ENCODE data around the gene OR5AN1.
"Not testable (repeated sequence)": the region's sequence is repeated elsewhere in the genome, so short reads cannot be mapped to it uniquely, and the experiment has no call there.

Gene OR5AN1, protein sequence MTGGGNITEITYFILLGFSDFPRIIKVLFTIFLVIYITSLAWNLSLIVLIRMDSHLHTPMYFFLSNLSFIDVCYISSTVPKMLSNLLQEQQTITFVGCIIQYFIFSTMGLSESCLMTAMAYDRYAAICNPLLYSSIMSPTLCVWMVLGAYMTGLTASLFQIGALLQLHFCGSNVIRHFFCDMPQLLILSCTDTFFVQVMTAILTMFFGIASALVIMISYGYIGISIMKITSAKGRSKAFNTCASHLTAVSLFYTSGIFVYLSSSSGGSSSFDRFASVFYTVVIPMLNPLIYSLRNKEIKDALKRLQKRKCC

DNA sequence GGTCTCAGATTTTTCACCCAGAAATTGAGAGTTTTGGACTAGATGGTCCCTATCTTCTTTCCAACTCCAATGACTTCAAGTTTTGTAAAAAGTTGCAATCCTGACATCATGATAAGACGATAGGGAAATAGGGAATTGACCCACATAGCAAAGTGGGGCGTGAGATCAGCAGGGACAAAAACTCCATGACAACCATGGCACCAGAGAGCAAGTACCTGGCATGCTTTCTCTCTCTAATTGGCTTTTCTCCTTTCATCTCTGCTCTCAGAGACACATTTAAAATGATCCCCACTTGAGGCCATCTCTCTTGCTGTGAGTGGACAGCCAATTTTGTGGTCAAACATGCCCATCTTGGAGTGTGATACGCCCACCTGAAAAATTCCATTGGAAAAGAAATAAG lies at the start of gene OR5AN1:
Gene OR5AN1, plus strand, starts transcription at position 301 of the 400 bp plus-strand sequence. CDS start 5,564 bp downstream, outside the sequence.
- DNase-seq = no peak

DNA sequence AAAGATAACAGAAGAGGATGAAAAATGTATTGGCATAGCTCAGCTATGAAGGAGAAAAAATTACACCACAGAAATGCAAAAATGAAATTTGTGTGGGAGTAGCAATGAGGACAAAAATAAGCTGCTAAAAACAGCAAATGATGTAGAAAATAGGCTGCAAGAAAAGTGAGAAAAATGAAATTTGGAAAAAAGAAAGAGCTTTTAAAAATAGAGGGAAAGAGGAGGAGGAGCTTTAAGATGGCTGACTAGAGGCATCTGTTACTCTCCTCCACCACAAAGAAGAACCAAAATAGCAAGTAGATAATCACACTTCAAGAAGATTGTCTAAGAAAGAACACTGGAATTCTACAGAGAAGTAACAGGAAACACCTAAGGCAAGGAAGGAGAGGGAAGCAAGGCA lies 23.7 kb upstream of the OR5AN1 start:
- no peak for DNase-seq

DNA sequence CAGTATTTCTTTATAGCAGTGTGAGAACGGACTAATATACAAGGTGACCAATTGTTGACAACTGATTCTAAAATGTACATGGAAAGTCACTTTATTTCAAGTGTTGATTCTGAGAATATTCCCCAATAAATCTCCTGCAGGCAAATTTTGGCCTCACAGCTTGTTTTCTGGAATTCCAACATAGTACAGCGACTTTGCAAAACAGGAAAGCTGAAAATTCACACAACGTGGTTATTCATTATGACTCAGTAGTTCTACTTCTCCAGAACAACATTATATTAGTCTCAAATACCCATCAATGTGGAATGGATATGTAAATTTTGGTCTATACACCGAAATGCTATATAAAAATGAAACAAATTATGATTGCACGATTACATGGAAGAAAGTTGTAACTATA lies 22.5 kb upstream of the OR5AN1 start:
- no peak for DNase-seq

DNA sequence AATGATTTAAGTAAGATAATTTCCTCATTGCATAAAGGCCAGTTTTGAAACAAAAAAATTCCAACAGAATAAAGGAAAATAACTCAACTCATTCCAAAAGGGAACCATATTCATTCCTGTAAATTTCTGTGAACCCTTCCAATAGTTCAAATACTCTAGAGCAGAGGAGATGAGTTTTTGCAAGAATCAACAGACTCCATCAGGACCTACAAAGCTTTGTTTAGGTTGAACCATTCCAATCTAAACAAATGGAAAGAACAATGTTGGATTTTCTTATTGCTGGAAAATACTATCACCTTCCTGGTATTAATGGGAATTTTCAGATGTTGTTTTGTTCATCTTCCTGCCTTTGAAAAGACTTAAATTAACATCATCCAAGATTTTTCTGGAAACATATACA lies 21.8 kb upstream of the OR5AN1 start:
- no peak for DNase-seq

DNA sequence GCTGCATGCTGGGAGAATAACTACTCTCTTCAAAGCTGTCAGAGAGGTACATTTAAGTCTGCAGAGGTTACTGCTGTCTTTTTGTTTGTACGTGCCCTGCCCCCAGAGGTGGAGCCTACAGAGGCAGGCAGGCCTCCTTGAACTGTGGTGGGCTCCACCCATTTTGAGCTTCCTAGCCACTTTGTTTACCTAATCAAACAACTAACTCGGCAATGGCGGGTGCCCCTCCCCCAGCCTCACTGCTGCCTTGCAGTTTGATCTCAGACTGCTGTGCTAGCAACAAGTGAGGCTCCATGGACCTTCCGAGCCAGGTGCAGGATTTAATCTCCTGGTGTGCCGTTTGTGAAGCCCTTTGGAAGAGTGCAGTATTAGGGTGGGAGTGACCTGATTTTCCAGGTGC lies 9.0 kb upstream of the OR5AN1 start:
- not testable (repeated sequence) for DNase-seq

DNA sequence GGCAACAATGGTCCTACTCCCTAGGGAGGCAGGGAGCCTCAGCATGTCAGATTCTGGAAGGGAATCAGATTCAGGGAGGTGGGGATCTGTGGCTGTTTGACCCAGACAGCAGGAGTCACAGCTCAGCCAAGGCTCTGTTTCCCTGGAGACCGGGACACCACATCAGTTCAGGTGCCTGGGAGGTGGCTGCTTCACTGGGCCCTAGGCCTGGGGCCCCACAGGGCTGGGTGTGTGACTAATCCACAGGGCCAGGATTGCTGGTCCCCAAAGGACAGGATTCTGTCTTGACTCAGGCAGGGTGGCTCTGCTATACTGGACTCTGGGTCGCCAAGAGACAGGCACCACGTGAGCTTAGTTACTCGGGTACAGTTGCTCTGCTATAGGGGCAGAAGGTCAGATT lies 3.5 kb upstream of the OR5AN1 start:
- DNase-seq = no peak

DNA sequence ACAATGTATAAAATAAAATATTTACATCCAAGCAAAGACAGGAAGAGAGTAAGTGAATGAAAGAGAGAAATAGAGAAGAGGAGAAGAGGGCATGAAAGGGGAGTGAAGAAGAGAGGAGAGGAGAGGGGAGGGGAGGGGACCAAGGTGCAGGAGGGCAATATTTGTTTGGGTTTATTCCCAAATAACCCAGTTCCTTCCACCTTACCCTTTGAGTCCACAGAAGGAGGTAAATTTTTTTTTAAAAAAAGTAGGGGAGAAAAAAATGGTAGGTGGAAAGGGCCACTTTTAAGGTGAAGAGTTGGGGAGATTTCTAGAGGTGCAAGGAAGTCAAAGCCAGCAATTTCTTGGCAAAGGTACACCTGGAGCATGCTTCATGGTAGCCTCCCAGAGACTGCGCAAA lies 2.1 kb upstream of the OR5AN1 start:
- no peak for DNase-seq

DNA sequence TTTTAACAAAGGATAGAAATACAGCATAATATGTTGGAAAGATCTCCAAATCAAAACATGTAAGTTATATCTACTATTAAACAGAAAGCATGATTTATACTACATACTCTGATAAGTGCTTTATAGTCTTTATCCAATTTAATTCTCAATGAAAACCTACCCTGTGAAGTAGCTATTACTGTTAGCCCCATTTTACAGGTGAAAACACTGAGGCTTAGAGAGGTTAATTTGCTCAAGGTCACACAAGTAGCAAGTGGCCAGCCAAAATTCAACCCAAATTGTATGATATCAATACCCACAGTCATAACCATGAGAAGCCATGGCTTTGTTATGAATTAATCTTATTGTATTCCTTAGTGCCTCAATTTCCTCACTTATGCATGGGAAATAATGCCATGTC lies 675 bp upstream of the OR5AN1 start:
- DNase-seq = no peak

DNA sequence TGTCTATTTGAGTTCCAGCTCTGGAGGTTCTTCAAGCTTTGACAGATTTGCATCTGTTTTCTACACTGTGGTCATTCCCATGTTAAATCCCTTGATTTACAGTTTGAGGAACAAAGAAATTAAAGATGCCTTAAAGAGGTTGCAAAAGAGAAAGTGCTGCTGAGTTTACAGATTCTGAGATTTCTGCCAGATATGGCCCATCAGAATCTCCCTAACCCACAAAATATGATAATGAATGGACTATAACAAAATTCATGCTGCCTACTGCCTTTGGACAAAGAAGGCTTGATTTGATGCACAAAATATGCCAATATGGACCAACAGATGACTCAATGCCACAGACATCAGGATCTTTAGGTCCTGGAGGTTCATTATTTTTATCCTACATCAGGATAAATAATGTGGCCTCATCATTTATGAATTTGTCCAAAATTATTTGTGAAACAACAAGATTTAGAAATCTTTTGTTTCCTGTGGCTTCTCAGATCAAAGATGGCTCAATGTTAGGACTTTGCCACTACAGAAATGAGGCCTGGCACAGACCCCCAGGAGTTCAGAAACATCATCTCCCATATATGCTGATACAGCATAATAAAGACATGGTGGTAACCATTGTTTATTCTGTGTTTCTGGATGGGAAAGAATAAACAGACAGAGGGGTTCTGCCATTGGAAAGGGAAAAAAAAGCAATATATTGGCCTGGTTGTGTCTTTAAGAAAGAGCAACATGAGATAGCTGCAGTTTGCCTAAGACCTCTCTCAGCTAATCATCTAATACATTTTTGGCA lies 6.7 kb downstream of the OR5AN1 start:
- DNase-seq = no peak

DNA sequence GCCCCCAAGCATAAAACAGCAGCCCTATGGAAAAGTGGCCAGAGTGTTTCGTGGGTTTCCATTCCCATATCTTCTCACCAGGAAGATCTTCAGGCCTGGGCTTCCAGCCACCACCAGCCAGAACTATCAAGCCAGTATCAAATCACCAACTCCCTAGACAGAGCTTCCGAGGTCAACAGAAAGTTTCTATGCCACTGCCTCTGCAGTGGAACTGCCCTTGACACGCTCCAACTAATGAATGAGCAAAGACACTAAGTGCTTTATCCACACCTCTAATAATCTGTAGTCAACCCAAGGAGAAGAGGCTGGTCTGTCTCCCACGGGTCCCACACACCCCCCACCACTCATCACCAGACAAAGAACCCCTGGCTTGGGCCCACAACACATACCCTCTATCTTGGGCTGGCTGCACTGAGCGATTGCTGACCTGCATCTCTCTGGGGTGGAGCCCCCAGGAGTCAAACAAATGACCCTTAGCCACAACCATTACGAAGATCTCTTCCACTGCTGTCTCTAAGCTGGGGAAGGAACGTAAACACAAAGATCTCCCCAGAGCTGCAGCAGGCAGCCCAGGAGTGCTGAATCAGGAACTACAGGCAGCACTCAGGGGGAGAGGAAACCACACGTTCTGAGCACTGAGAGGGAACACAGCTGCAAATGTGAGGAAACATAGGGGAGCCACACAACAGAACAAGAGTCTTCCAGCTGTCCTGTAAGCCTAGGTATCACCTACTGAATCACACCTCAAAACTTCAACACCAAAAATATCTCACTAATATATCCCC lies 9.7 kb downstream of the OR5AN1 start:
- no peak for DNase-seq

DNA sequence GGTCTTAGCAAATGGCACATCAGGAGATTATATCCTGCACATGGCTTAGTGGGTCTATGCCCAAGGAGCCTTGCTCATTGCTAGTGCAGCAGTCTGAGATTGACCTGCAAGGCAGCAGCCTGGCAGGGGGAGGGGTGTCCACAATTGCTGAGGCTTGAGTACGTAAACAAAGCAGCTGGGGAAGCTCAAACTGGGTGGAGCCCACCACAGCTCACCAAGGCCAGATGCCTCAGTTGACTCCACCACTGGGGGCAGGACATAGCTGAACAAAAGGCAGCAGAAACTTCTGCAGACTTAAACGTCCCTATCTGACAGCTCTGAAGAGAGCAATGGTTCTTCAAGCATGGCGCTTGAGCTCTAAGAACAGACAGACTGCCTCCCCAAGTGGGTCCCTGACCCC lies 13.6 kb downstream of the OR5AN1 start:
- not testable (repeated sequence) for DNase-seq

DNA sequence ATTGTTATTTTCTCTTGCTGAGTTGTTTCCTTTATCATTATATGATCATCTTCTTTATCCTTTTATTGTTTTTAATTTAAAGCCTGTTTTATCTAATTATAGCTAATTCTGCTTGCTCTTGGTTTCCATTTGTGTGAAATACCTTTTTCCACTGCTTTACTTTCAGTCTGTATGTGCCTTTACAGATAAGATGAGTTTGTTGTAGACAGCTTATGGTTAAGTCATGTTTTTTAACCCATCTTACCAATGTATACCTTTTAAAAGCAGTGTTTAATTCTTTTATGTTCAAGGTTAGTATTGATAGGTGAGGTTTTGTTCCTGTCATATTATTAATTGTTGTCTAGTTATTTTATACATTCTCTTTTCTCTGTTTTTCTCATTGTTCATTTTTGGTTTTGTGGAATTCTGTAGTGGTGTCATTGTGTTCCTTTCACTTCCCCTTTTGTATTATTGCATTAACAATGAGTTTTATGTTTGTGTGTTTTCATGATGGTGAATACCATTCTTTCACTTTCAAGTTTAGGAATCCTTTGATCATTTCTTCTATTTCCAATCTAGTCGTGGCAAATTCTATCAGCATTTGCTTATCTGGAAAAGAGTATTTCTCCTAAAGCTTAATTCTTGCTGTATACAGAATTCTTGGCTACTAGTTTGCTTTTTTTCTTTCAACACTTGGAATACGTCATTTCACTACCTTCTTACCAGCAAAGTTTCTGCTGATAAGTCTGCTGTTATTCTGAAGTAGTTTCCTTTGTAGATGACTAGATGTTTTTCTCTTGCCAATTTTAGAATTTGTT lies 21.8 kb downstream of the OR5AN1 start:
- no peak for DNase-seq

DNA sequence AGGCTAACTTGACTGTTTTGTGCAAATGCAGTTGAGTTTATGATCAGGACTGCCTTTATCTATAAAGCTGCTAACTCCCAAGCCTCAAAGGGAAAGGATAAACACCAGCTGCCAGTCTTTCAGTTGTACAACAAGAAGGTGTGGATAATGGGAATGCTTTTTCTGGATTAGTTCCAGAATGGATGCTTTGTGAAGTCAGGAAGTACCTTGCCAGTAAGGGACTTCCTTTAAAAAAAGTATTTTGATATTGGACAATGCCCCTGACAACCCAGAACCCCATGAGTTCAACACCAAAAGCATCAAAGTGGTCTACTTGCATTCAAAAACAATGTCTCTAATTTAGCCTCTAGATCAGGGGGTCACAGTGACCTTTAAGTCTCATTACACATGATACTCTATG lies 35.5 kb downstream of the OR5AN1 start:
- DNase-seq = no peak

DNA sequence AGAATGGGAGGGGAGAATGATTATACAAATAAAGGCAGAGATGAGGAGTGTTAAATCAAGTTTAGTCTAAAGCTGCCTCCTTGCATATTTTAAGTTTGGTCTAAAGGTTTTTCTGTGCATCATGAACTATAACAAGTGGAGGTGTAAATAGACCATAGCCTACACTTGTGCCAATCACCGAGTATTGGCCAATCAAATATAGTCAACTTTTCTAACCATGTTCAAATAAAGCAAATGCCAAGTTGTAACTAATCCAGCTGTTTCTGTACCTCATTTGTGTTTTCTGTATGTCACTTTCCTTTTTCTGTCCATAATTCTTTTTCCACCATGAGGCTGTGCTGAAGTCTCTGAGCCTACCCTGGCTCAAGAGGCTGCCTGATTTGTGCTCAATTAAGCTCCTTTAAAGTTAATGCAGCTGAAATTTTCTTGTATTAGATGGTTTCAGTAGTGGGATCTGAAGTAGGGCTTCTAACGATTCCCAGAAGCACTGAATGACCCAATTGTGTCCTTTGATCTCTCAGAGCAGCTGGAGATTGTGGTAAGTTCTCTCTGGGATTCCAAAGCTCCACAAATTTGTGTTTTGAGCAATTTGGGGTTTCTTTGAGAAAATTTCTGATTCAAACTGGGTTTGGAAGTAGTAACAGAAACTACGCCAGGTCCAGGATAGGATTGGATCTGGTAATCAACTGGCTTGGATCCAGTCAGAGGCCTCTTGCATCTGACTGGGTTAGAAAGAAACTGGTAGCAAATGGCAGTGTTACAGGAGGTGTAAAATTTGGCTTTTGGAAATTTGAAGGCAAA lies 42.0 kb downstream of the OR5AN1 start:
- no peak for DNase-seq

DNA sequence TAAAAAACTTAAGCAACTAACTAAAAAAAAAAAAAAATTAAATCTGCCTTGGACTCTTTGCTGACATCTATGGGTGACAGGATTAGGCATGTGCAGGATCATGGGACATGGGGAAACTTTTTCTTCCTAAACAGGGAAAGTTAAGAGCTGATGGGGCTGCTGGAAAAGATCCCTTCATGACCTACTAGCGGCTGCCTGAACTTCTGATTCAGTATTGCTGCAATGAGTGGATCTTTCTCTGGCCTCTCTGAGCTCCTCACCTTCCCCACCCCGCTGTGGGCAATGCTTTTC lies 42.5 kb downstream of the OR5AN1 start:
- DNase-seq = no peak

DNA sequence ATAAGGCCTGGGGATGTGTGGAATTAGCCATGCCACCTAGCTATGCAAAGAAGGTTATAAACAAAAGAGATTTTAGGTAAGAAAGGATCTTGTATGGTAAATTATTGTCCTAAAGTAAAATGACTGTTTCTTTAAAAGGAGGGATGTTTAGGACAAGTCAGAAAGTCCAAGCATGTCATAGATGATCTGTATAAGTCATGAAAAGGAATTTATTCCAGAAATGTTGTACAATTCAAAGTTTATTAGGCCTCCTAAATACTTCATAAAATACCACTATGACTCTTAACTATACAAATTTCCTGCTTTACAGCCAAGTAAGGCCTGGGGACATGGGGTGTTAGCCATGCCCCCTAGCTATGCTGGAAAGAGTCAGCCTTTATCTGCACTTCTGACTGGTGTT lies 44.9 kb downstream of the OR5AN1 start:
- DNase-seq = no peak

DNA sequence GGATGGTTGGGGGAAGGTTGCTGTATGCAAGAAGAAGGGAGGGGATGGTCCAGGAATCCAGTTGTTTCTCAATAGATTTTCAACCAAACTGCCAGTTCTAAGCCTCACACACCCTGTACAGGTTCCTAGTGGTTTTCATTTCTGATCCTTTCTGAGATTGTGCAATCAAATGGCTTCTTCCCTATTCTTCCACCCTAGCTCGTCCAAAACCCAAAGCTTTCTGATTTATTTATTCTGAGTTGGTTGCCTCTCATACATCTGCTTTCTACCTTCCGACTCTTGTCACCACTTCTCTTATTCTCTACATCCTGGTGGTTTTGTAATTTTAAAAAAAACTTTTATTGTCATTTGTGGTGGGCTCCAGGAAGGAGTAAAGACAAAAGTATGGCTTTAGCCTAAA lies 55.0 kb downstream of the OR5AN1 start:
- no peak for DNase-seq

DNA sequence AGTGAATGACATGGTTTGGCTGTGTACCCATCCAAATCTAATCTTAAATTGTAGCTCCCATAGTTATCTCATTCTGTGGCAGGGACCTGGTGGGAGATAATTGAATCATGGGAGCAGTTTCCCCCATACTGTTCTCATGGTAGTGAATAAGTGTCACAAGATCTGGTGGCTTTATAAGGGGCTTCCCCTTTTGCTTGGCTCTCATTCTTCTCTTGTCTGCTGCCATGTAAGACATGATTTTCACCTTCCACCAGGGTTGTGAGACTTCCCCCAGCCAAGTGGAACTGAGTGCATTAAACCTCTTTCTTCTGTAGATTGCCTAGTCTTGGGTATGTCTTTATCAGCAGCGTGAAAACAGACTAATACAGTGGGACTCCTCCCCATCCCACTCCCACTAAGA lies 56.4 kb downstream of the OR5AN1 start:
- no peak for DNase-seq

DNA sequence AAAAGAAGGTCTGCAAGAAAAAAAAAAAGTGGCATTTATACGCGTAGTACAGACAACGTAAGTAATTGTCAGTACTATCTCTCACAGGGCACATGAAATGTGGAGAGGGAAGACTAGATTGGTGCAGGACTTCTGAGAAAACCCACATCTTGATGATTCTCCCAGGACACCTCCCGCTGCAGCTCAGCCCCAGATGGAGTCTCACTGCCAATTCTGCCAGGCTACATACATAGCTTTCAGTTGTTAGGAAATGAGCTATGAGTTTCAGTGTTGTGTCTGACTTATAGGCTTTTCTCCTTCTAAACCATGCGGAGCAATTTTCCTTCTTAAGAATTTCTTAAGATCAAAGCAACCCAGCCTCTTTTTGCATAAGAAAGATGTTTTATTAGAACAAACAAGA lies 57.9 kb downstream of the OR5AN1 start:
- DNase-seq = no peak

DNA sequence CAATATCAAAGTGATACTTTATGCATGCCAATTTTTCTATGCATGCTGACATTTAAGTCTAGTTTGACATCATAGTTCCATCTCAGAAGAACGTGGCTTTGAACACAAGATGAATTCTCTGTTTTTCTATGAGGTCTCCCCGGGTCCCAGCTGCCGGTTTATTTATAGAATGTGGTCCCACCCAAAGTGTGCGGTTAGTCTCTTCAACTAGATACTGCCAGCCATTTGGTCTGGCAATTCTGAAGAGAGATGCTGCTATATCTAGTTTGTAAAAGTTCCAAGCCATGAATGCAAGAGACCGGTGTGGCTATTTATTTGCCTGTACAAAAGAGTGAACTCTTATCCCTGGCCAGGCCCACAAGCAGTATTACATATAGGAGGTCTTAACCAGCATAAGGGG lies 58.3 kb downstream of the OR5AN1 start:
- DNase-seq = no peak

DNA sequence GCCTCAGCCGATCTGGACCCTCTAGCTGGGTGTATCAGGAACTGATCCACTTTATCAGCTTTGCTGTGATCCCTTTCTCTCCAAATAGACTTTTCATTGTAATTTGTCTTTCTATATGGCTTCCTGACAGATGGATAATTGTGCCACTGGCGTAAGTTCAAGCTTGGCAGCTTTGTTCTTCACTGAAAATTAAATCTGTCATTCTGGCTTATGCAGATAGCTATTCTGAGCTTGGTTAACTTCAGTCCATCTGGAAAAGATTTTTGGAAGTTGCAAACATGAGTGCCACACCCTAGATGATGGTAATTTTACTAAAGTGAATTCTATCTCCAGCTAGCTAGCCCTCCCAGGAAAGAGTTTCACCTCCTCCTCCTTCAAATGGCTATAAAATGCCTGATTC lies 59.5 kb downstream of the OR5AN1 start:
- no peak for DNase-seq
